Cortex of kidney (tissue), 1 donor: Measurements from ENCODE around the gene SEPTIN7.

Experiments used
- DNase-seq: peaks from one replicate; lab custom pipeline; 2025; lab: John Stamatoyannopoulos, UW

SEPTIN7 gene

DNA sequence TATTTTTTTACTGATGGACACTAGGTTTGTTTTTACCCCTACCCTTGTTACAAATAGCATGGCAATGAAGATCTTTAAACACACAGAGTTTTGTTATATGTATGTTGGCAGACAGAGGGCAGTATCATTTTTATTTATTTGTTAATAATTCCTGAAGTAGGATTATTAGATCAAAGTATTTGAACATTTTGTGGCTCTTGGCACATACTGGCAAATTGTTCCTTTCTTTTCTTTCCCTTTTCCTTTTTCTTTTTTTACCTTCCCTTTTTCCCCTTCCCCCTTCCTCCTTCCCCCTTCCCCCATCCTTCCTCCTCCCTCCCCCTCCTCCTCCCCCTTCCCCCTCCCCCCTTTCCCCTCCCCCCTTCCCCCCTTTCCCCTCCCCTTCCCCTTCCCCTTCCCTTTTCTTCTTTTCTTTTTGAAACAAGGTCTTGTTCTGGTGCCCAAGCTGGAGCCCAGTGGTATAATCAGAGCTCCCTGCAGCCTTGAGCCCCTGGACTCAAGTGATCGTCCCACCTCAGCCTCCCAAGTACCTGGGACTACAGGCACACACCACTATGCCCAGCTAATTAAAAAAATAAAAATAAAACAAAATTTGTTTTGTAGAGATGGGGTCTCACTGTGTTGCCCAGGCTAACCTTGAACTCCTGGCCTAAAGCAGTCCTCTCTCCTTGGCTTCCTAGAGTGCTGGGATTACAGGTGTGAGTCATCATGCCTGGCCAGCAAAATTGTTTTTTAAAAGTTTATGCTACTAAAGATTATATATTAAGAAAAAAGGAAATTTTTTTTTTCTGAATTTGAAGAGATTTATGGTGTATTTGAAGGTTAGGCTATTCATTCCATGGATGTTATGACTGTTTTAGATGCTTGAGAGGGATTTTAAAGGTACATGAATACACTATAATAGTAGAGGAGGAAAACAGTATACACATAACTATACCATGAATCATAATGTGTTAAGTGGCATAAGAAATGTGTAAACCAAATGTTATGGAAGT lies 39.3 kb downstream of the SEPTIN7 start:
- DNase-seq, result no peak

DNA sequence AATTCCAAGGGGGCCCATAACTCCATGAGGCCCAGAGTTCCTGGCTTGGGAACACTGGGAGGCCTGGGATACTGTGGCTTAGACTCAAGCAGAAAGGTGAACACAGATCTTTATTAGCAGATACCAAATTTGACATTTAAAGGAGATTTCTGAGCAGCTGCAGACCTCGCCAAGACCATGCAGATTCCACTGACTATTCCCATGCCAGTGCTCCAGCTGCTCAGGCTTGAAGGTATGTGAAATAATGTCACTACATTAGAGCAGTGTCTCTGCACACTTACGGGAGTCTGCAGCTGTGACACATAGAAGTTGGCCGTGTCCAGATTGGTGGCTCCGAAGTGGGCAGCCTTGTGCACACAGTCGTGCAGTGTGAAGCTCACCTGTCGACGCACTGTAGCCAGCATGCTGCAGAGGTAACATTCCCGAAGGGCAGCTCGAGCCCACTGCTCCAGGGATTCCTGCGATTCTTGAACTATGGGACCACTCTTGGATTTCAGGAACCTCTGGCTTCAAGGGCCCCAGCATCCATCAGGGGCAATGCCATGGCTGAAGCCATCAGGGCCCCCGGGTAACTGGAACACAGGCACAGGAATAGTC lies 46.1 kb downstream of the SEPTIN7 start:
- DNase-seq, result no peak

DNA sequence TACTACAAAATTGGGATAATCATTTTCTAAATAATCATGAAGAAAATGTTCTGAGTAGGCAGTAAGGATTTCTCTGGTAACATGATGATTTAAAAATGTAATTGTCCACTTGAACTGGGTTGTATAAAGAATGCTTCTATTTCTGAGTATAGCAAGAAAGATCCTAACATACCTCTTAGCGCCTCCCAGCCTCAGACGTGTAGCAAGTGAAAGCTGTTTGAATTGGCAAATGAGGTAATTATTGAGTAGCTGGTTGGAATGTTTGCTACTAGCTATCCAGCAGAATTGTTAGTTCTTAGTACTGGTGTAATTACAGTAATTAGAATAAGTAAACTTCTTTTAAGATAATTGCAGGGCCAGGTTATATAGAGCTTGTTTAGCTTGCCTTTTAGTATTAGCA lies 47.9 kb downstream of the SEPTIN7 start:
- no peak for DNase-seq

GRCh38 chr7:35849158-35849831 lies 48.4 kb downstream of the SEPTIN7 start:
- DNase-seq, result no peak

DNA sequence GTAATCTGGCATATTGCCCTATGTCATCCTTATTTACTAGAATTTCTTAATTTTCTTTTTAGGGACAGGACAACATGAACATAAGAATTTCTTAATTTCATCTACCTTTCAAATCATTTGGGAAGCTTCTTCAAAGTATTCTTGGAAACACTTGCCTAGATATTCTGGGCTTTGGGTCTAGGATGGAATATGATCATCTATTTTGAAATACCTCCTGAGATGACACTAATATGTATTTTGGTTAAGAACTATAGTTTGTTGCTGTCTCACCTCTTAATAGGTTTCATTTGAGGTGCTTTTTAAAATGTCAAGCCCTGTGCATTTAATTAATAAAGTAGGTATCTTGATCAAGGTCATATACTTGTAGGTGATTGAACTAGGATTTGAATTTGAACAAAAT lies 49.1 kb downstream of the SEPTIN7 start:
- DNase-seq, result no peak
